Fibroblast of lung (primary cell): ENCODE measurements around the gene P2RX6. TPM values are rescaled to one million over a fixed set of nuclear protein-coding genes. Genes with fewer than 3 reads are reported as not detected.

ENCODE experiments used
- DNase-seq, 2 donors: peaks; one replicate each; pipeline versions ENCODE4 v3.0.0 to v3.0.0-alpha.2; 2010; ENCODE audit warnings: low read depth in 2 of 2
- H2AFZ ChIP-seq: 2 replicates; pipeline ENCODE4 v1.5.1; 2012; ENCODE audit warnings: low read length, control low read depth, inconsistent platforms
- H3K27ac ChIP-seq: 2 replicates; pipeline ENCODE4 v1.5.1; 2011; ENCODE audit warnings: low read length, control low read depth; ENCODE audit not compliant: insufficient read depth
- H3K27me3 ChIP-seq: 2 replicates; pipeline ENCODE4 v1.5.1; 2011; ENCODE audit warnings: mild to moderate bottlenecking, low read length; ENCODE audit not compliant: control insufficient read depth, insufficient read depth
- H3K36me3 ChIP-seq: 2 replicates; pipeline ENCODE4 v1.5.1; 2011; ENCODE audit warnings: low read length; ENCODE audit not compliant: control insufficient read depth, insufficient read depth
- H3K4me1 ChIP-seq: 2 replicates; pipeline ENCODE4 v1.5.1; 2011; ENCODE audit warnings: low read length; ENCODE audit not compliant: control insufficient read depth, insufficient read depth; ENCODE audit errors: extremely low read depth
- H3K4me2 ChIP-seq: 2 replicates; pipeline ENCODE4 v1.5.1; 2011; ENCODE audit warnings: low read length, control low read depth; ENCODE audit not compliant: insufficient read depth; ENCODE audit errors: extremely low read depth
- H3K4me3 ChIP-seq, 4 experiments: fragments of 200-600 bp in 1 of 4; sonication (generic) in 1 of 4; replicated peaks in 1 of 4; 2 replicates each; pipeline ENCODE4 v1.5.1; 2011 to 2016; ENCODE audit warnings: low read length in 4 of 4, low read depth in 3 of 4, mild to moderate bottlenecking in 3 of 4, control low read depth in 2 of 4, inconsistent platforms in 1 of 4, mixed read lengths in 1 of 4; ENCODE audit not compliant: insufficient read depth in 1 of 4; ENCODE audit errors: control extremely low read depth in 1 of 4
- H3K79me2 ChIP-seq: 2 replicates; pipeline ENCODE4 v1.5.1; 2012; ENCODE audit warnings: mild to moderate bottlenecking, low read length, inconsistent platforms; ENCODE audit not compliant: control insufficient read depth, insufficient read depth
- H3K9ac ChIP-seq: 2 replicates; pipeline ENCODE4 v1.5.1; 2011; ENCODE audit warnings: mild to moderate bottlenecking, low read length, control low read depth; ENCODE audit not compliant: insufficient read depth
- H3K9me3 ChIP-seq: 2 replicates; pipeline ENCODE4 v1.5.1; 2012; ENCODE audit warnings: low read depth, low read length; ENCODE audit not compliant: control insufficient read depth, insufficient read depth
- H4K20me1 ChIP-seq: 2 replicates; pipeline ENCODE4 v1.5.1; 2011; ENCODE audit warnings: low read length; ENCODE audit not compliant: control insufficient read depth, insufficient read depth; ENCODE audit errors: extremely low read depth
- CTCF ChIP-seq, 2 donors: IDR thresholded peaks in 1 of 2; conservative IDR thresholded peaks in 1 of 2; 1 replicate in 1 of 2; 2 replicates in 1 of 2; pipeline ENCODE4 v1.5.1; 2011 to 2012; ENCODE audit warnings: low read length in 2 of 2, control low read depth in 1 of 2, inconsistent platforms in 1 of 2, low read depth in 1 of 2, mild to moderate bottlenecking in 1 of 2
- EZH2 ChIP-seq: IDR thresholded peaks from 2 replicates; pipeline ENCODE4 v1.5.1; 2012; ENCODE audit warnings: low read length, control low read depth, mild to moderate bottlenecking; ENCODE audit errors: missing control alignments
- polyA plus RNA-seq, 2 donors: library from polyadenylated mRNA; depleted of rRNA in 1 of 2; stranded (reverse) in 1 of 2; unstranded in 1 of 2; fragments of >200 nt; gene quantifications; 2 replicates each; pipeline ENCODE4 v1.2.1, GENCODE V29; 2011 to 2012; ENCODE audit warnings: missing spikeins in 1 of 2
- total RNA-seq: library from RNA; depleted of rRNA; stranded (reverse); fragments of >200 nt; gene quantifications from 2 replicates; pipeline ENCODE4 v1.2.1, GENCODE V29; 2014

Gene P2RX6
- total and polyA plus RNA-seq, 2 donors (not counting 1 experiment from before 2014, with no cell fraction given) = 3.6 to 17.8 TPM

- H2AFZ ChIP-seq = no peak overlapping the region
Measured at GRCh38 chr22:21020802-21021429, 6.0 kb downstream of the P2RX6 start.

GRCh38 chr22:21022507-21022906, 7.5 kb downstream of the P2RX6 start:
- Histone ChIP-seq H3K36me3 (no peaks in the 10 kb centered on the region), H3K27me3 (no peaks in the 10 kb centered on the region), H3K4me1 (peaks cover 6% of the 10 kb centered on the region), H2AFZ (no peak overlapping the region), H3K9me3 (no peaks in the 10 kb centered on the region), H4K20me1 (no peaks in the 10 kb centered on the region), H3K79me2 (no peaks in the 10 kb centered on the region), H3K27ac (no peak overlapping the region), H3K9ac (no peak overlapping the region), H3K4me2 (no peak overlapping the region), H3K4me3 (no peak overlapping the region)
- no peak for TF ChIP-seq CTCF (conservative IDR thresholded peaks at IDR 0.05 in 1 of 2, IDR thresholded peaks at IDR 0.05 in 1 of 2; ENCODE audit: low read depth in 1 of 2, low read length in 2 of 2)
- TF ChIP-seq EZH2 = no peak
- DNase-seq = no peak

More at GRCh38 chr22:21020802-21021429, 6.0 kb downstream of the P2RX6 start:
- H3K36me3 ChIP-seq = no peaks in the 10 kb centered on the region
- no peak overlapping the region for H3K4me3 ChIP-seq
- H3K9ac ChIP-seq = no peak overlapping the region
- no peak overlapping the region for H3K4me2 ChIP-seq
- H3K9me3 ChIP-seq = no peaks in the 10 kb centered on the region
- TF ChIP-seq CTCF (conservative IDR thresholded peaks at IDR 0.05 in 1 of 2, IDR thresholded peaks at IDR 0.05 in 1 of 2; ENCODE audit: low read depth in 1 of 2, low read length in 2 of 2) (peak; percentile 17 to 54), EZH2 (no peak)
- H3K27me3 ChIP-seq = no peaks in the 10 kb centered on the region
- H3K4me1 ChIP-seq = no peaks in the 10 kb centered on the region
- no peaks in the 10 kb centered on the region for H3K79me2 ChIP-seq
- no peak for DNase-seq
- H3K27ac ChIP-seq = no peak overlapping the region
- H4K20me1 ChIP-seq = no peaks in the 10 kb centered on the region

GRCh38 chr22:21022955-21023614, 8.1 kb downstream of the P2RX6 start:
- H2AFZ ChIP-seq = no peak overlapping the region
- no peak overlapping the region for H3K4me3 ChIP-seq

More at GRCh38 chr22:21022955-21023614, 8.1 kb downstream of the P2RX6 start:
- no peaks in the 10 kb centered on the region for H3K36me3 ChIP-seq
- H3K4me1 ChIP-seq = peaks cover 9% of the 10 kb centered on the region
- no peaks in the 10 kb centered on the region for H3K79me2 ChIP-seq
- H4K20me1 ChIP-seq = no peaks in the 10 kb centered on the region
- no peak for TF ChIP-seq CTCF (conservative IDR thresholded peaks at IDR 0.05 in 1 of 2, IDR thresholded peaks at IDR 0.05 in 1 of 2; ENCODE audit: low read depth in 1 of 2, low read length in 2 of 2)
- TF ChIP-seq EZH2 = no peak
- H3K9me3 ChIP-seq = no peaks in the 10 kb centered on the region
- no peak overlapping the region for H3K27ac ChIP-seq
- H3K9ac ChIP-seq = no peak overlapping the region
- H3K27me3 ChIP-seq = peaks cover 1% of the 10 kb centered on the region
- no peak overlapping the region for H3K4me2 ChIP-seq
- no peak for DNase-seq
